Measurements from ENCODE around the gene EFNA2.
"Not testable (repeated sequence)": the region's sequence is repeated elsewhere in the genome, so short reads cannot be mapped to it uniquely, and the experiment has no call there.

Gene EFNA2

GRCh38 chr19:1315470-1316166, 29.9 kb downstream of the EFNA2 start:
- DNase-seq (ENCODE audit: low read depth), result peak; percentile 59

GRCh38 chr19:1316466-1316865, 30.8 kb downstream of the EFNA2 start:
- TF ChIP-seq CTCF (IDR thresholded peaks at IDR 0.05; ENCODE audit: insufficient read depth, low read depth, low read length, missing control alignments), result no peak
- H3K4me3 ChIP-seq (ENCODE audit: low read depth, low read length), result no peak overlapping the region
- no peak for DNase-seq (ENCODE audit: low read depth)

More at GRCh38 chr19:1315470-1316166, 29.9 kb downstream of the EFNA2 start:
- TF ChIP-seq CTCF (IDR thresholded peaks at IDR 0.05; ENCODE audit: insufficient read depth, low read depth, low read length, missing control alignments), result peak; percentile 57
- no peak overlapping the region for H3K4me3 ChIP-seq (ENCODE audit: low read depth, low read length)

- no peak for TF ChIP-seq CTCF (IDR thresholded peaks at IDR 0.05; ENCODE audit: insufficient read depth, low read depth, low read length, missing control alignments)
- no peak overlapping the region for H3K4me3 ChIP-seq (ENCODE audit: low read depth, low read length)
- no peak for DNase-seq (ENCODE audit: low read depth)
Observed at GRCh38 chr19:1317274-1318003, 31.8 kb downstream of the EFNA2 start.

- no peak for TF ChIP-seq CTCF (IDR thresholded peaks at IDR 0.05; ENCODE audit: insufficient read depth, low read depth, low read length, missing control alignments)
- H3K4me3 ChIP-seq (ENCODE audit: low read depth, low read length), result no peak overlapping the region
- no peak for DNase-seq (ENCODE audit: low read depth)
Observed at GRCh38 chr19:1318678-1319471, 33.2 kb downstream of the EFNA2 start.

DNA sequence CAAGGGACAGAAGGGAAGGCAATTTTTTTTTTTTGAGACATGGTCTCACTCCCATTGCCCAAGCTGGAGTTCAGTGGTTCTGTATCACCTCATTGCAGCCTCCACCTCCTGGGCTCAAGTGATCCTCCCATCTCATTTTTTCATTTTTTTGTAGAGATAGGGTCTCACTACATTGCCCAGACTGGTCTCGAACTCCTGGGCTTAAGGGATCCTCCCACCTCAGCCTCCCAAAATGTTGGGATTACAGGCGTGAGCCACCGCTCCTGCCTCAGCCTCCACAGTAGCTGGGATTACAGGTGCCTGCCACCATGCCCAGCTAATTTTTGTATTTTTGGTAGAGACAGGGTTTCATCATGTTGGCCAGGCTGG, 34.6 kb downstream of the EFNA2 start:
- H3K4me3 ChIP-seq (ENCODE audit: low read depth, low read length); DNase-seq (ENCODE audit: low read depth): not testable (repeated sequence)

GRCh38 chr19:1321539-1321938, 35.9 kb downstream of the EFNA2 start:
- no peak for TF ChIP-seq CTCF (IDR thresholded peaks at IDR 0.05; ENCODE audit: insufficient read depth, low read depth, low read length, missing control alignments)
- DNase-seq (ENCODE audit: low read depth), result no peak
- H3K4me3 ChIP-seq (ENCODE audit: low read depth, low read length), result no peak overlapping the region
